H1 (cell line): Measurements from ENCODE around the gene COQ8A. TPM values are rescaled to one million over a fixed set of nuclear protein-coding genes. Genes with fewer than 3 reads are reported as not detected.
A peak's percentile ranks its signal among the peaks of the same experiment; 100 is the strongest.

Experiments
- CTCF ChIA-PET: fragments of 300-600 bp; sonication (Branson Sonifier 250); formaldehyde crosslinking; loops from one replicate; lab custom pipeline; 2021; ENCODE audit not compliant: partially characterized antibody; lab: Charles Lee
- POLR2A ChIA-PET: fragments of 300-600 bp; sonication (Branson Sonifier 250); formaldehyde crosslinking; loops from one replicate; lab custom pipeline; 2021; ENCODE audit warnings: inconsistent platforms; ENCODE audit not compliant: partially characterized antibody; lab: Charles Lee
- DNase-seq, 2 experiments: peaks; one replicate each; pipeline versions ENCODE4 v3.0.0 to v3.0.0-alpha.2; 2010 to 2022; ENCODE audit warnings: low spot score in 2 of 2, low read depth in 1 of 2, mixed read lengths in 1 of 2
- FAIRE-seq: peaks from 2 replicates; lab custom pipeline; 2011; peaks lifted over from hg19 to GRCh38; lab: Jason Lieb, UNC
- H2AFZ ChIP-seq: 2 replicates; pipeline ENCODE4 v1.8.1; 2012; ENCODE audit warnings: low read length, inconsistent platforms
- H2AK5ac ChIP-seq: 2 replicates; pipeline ENCODE4 v1.6.1; 2013; ENCODE audit warnings: low read depth, low read length
- H2BK120ac ChIP-seq: replicated peaks from 2 replicates; pipeline ENCODE3; 2013; ENCODE audit warnings: low read depth, low read length, inconsistent platforms
- H2BK12ac ChIP-seq: 2 replicates; pipeline ENCODE4 v1.6.1; 2013; ENCODE audit warnings: low read depth, low read length
- H2BK15ac ChIP-seq: 2 replicates; pipeline ENCODE4 v1.6.1; 2013; ENCODE audit warnings: low read length
- H2BK20ac ChIP-seq: 2 replicates; pipeline ENCODE4 v1.6.1; 2013; ENCODE audit warnings: low read length
- H2BK5ac ChIP-seq: 2 replicates; pipeline ENCODE4 v1.6.1; 2013; ENCODE audit warnings: low read depth, low read length
- H3K14ac ChIP-seq: 2 replicates; pipeline ENCODE4 v1.6.1; 2013; ENCODE audit warnings: inconsistent platforms; ENCODE audit not compliant: insufficient read length
- H3K18ac ChIP-seq: 2 replicates; pipeline ENCODE4 v1.6.1; 2013; ENCODE audit warnings: low read length; ENCODE audit errors: extremely low read depth
- H3K23ac ChIP-seq: 2 replicates; pipeline ENCODE4 v1.6.1; 2013; ENCODE audit warnings: inconsistent platforms; ENCODE audit not compliant: insufficient read length
- H3K23me2 ChIP-seq: 2 replicates; pipeline ENCODE4 v1.6.1; 2013; ENCODE audit warnings: low read depth, low read length
- H3K27ac ChIP-seq: 2 replicates; pipeline ENCODE4 v1.6.1; 2011; ENCODE audit warnings: low read depth, low read length, inconsistent platforms
- H3K27me3 ChIP-seq, 4 experiments: replicated peaks in 1 of 4; 1 replicate in 1 of 4; 2 replicates in 3 of 4; pipeline versions ENCODE4 v1.6.1 to v1.8.1; 2011 to 2013; ENCODE audit warnings: low read length in 3 of 4, mild to moderate bottlenecking in 3 of 4, inconsistent platforms in 2 of 4, mixed read lengths in 2 of 4, moderate library complexity in 1 of 4; ENCODE audit not compliant: control insufficient read depth in 3 of 4, insufficient read depth in 3 of 4; ENCODE audit errors: extremely low read depth in 1 of 4
- H3K36me3 ChIP-seq, 4 experiments: 2 replicates each; pipeline versions ENCODE4 v1.6.1 to v1.8.1; 2011 to 2013; ENCODE audit warnings: mild to moderate bottlenecking in 4 of 4, low read length in 3 of 4, moderate library complexity in 2 of 4, control low read depth in 1 of 4, inconsistent platforms in 1 of 4; ENCODE audit not compliant: insufficient read depth in 4 of 4, control insufficient read depth in 2 of 4
- H3K4ac ChIP-seq: replicated peaks from 2 replicates; pipeline ENCODE3; 2013; ENCODE audit warnings: low read length, low read depth, mixed read lengths, inconsistent platforms; ENCODE audit not compliant: insufficient read length
- H3K4me1 ChIP-seq, 4 experiments: replicated peaks in 1 of 4; 1 replicate in 1 of 4; 2 replicates in 3 of 4; pipeline versions ENCODE4 v1.6.1 to v1.8.1; 2011 to 2013; ENCODE audit warnings: low read length in 3 of 4, inconsistent platforms in 2 of 4, mixed read lengths in 1 of 4; ENCODE audit not compliant: insufficient read depth in 4 of 4, control insufficient read depth in 3 of 4
- H3K4me2 ChIP-seq, 2 experiments: 2 replicates each; pipeline versions ENCODE4 v1.6.1 to v1.8.1; 2011 to 2013; ENCODE audit warnings: low read depth in 2 of 2, low read length in 2 of 2, control low read depth in 1 of 2, inconsistent platforms in 1 of 2, mild to moderate bottlenecking in 1 of 2; ENCODE audit not compliant: insufficient read depth in 1 of 2
- H3K4me3 ChIP-seq, 4 experiments: fragments of 200-600, 300-600 bp in 1 of 4; sonication (generic), shearing (Covaris generic), sonication (Bioruptor Twin) in 1 of 4; 2 replicates each; pipeline versions ENCODE4 v1.5.1 to v1.8.1; 2011 to 2016; ENCODE audit warnings: low read length in 4 of 4, low read depth in 3 of 4, control low read depth in 2 of 4, inconsistent platforms in 2 of 4, mild to moderate bottlenecking in 2 of 4, mixed read lengths in 1 of 4, moderate library complexity in 1 of 4; ENCODE audit not compliant: insufficient read depth in 2 of 4; ENCODE audit errors: extremely low read depth in 1 of 4
- H3K56ac ChIP-seq: replicated peaks from 2 replicates; pipeline ENCODE3; 2013; ENCODE audit warnings: low read depth, mild to moderate bottlenecking, mixed read lengths, low read length, inconsistent platforms; ENCODE audit not compliant: insufficient read length
- H3K79me1 ChIP-seq: 2 replicates; pipeline ENCODE4 v1.6.1; 2013; ENCODE audit warnings: low read depth, low read length, control low read depth
- H3K79me2 ChIP-seq, 2 experiments: 2 replicates each; pipeline versions ENCODE4 v1.6.1 to v1.8.1; 2012 to 2013; ENCODE audit warnings: low read length in 2 of 2, mild to moderate bottlenecking in 2 of 2, inconsistent platforms in 1 of 2; ENCODE audit not compliant: insufficient read depth in 2 of 2, control insufficient read depth in 1 of 2
- H3K9ac ChIP-seq, 4 experiments: replicated peaks in 1 of 4; 1 replicate in 1 of 4; 2 replicates in 3 of 4; pipeline versions ENCODE4 v1.6.1 to v1.8.1; 2011 to 2013; ENCODE audit warnings: low read depth in 3 of 4, low read length in 3 of 4, control low read depth in 2 of 4, mild to moderate bottlenecking in 2 of 4, moderate library complexity in 2 of 4, inconsistent platforms in 1 of 4; ENCODE audit errors: extremely low read depth in 1 of 4
- H3K9me3 ChIP-seq, 2 experiments: 2 replicates each; pipeline versions ENCODE4 v1.6.1 to v1.8.1; 2012 to 2013; ENCODE audit warnings: mild to moderate bottlenecking in 2 of 2, moderate library complexity in 2 of 2, control low read depth in 1 of 2, inconsistent platforms in 1 of 2, low read depth in 1 of 2, low read length in 1 of 2, mixed read lengths in 1 of 2; ENCODE audit not compliant: insufficient read depth in 2 of 2
- H4K20me1 ChIP-seq, 2 experiments: replicated peaks in 1 of 2; 2 replicates each; pipeline versions ENCODE3 to v1.8.1; 2011 to 2013; ENCODE audit warnings: inconsistent platforms in 2 of 2, low read length in 2 of 2, mild to moderate bottlenecking in 1 of 2; ENCODE audit not compliant: insufficient read depth in 2 of 2, control insufficient read depth in 1 of 2
- H4K5ac ChIP-seq: 2 replicates; pipeline ENCODE4 v1.6.1; 2013; ENCODE audit warnings: low read length, low read depth, mixed read lengths, inconsistent platforms; ENCODE audit not compliant: insufficient read length
- H4K8ac ChIP-seq: 2 replicates; pipeline ENCODE4 v1.8.0; 2013; ENCODE audit warnings: mild to moderate bottlenecking, moderate library complexity, low read length, inconsistent platforms; ENCODE audit not compliant: insufficient read depth; ENCODE audit errors: extremely low read depth
- H4K91ac ChIP-seq: replicated peaks from 2 replicates; pipeline ENCODE3; 2013; ENCODE audit warnings: low read length, mixed read lengths, inconsistent platforms; ENCODE audit not compliant: insufficient read length
- ASH2L ChIP-seq: fragments of 200-600, 300-600 bp; sonication (generic); IDR thresholded peaks from one replicate; pipeline ENCODE4 v1.7.1; 2017; ENCODE audit warnings: low read length
- ATF3 ChIP-seq: IDR thresholded peaks from 2 replicates; pipeline ENCODE4 v1.6.1; 2011; ENCODE audit warnings: low read depth, mild to moderate bottlenecking, low read length; ENCODE audit not compliant: insufficient read depth
- HDAC6 ChIP-seq: IDR thresholded peaks from one replicate; pipeline ENCODE4 v1.7.1; 2012; ENCODE audit warnings: low read depth, mild to moderate bottlenecking, inconsistent platforms, low read length, moderate library complexity
- KDM1A ChIP-seq: fragments of 200-600, 300-600 bp; sonication (generic); IDR thresholded peaks from 2 replicates; pipeline ENCODE4 v1.7.1; 2016; ENCODE audit warnings: mild to moderate bottlenecking, low read length, borderline replicate concordance
- KDM5A ChIP-seq: fragments of 200-600 bp; IDR thresholded peaks from 2 replicates; pipeline ENCODE4 v1.7.1; 2012; ENCODE audit warnings: mild to moderate bottlenecking, low read length, inconsistent platforms, mixed read lengths
- POLR2AphosphoS5 ChIP-seq: IDR thresholded peaks from 2 replicates; pipeline ENCODE4 v1.6.1; 2011; ENCODE audit warnings: low read depth, low read length
- RAD21 ChIP-seq, 2 experiments: IDR thresholded peaks in 1 of 2; conservative IDR thresholded peaks in 1 of 2; 2 replicates each; pipeline ENCODE4 v1.6.1; 2011; ENCODE audit warnings: low read depth in 2 of 2, low read length in 2 of 2, improper control_type of control experiment in 1 of 2, inconsistent platforms in 1 of 2, mild to moderate bottlenecking in 1 of 2, moderate library complexity in 1 of 2
- RFX5 ChIP-seq: IDR thresholded peaks from 2 replicates; pipeline ENCODE4 v1.6.1; 2011; ENCODE audit warnings: low read depth, low read length, improper control_type of control experiment, borderline replicate concordance
- RNF2 ChIP-seq: fragments of 200-900, 300-1000 bp; sonication (generic); IDR thresholded peaks from 2 replicates; pipeline ENCODE4 v1.7.1; 2016; ENCODE audit warnings: borderline replicate concordance, low read depth, mild to moderate bottlenecking, antibody characterized with exemption, low read length; ENCODE audit not compliant: poor library complexity, severe bottlenecking; ENCODE audit errors: missing control alignments
- TBP ChIP-seq: IDR thresholded peaks from 2 replicates; pipeline ENCODE4 v1.6.1; 2011; ENCODE audit warnings: low read depth, low read length, improper control_type of control experiment
- TEAD4 ChIP-seq: IDR thresholded peaks from 2 replicates; pipeline ENCODE4 v1.6.1; 2012; ENCODE audit warnings: low read depth, low read length, inconsistent platforms, mixed read lengths
- USF2 ChIP-seq: IDR thresholded peaks from 2 replicates; pipeline ENCODE4 v1.6.1; 2011; ENCODE audit warnings: low read length, improper control_type of control experiment
- WGBS, 2 experiments: shearing (Covaris generic) in 1 of 2; methylation state at CpG; one replicate each; pipeline versions ENCODE4 v1.1.6 to v1.1.7; 2013 to 2015; ENCODE audit warnings: low lambda C conversion rate in 2 of 2, mixed read lengths in 2 of 2, inconsistent platforms in 1 of 2, low coverage in 1 of 2, missing lambda C conversion rate in 1 of 2; ENCODE audit not compliant: insufficient replicate concordance in 2 of 2, insufficient coverage in 1 of 2, insufficient read length in 1 of 2; ENCODE audit errors: extremely low coverage in 1 of 2, missing lambda C conversion rate in 1 of 2; 5-methylcytosine and 5-hydroxymethylcytosine counted together
- polyA plus RNA-seq, 7 experiments: library from polyadenylated mRNA; depleted of rRNA in 3 of 7; stranded (reverse) in 5 of 7; unstranded in 2 of 7; fragments of >200 nt in 5 of 7; fragments of 200-250 nt in 2 of 7; gene quantifications; 1 replicate in 5 of 7; 2 replicates in 1 of 7; 4 replicates in 1 of 7; pipeline versions ENCODE4 v1.2.1 to v1.2.3, GENCODE V29; 2011 to 2013; ENCODE audit warnings: missing spikeins in 2 of 7, mixed read lengths in 2 of 7
- total RNA-seq: library from RNA; stranded (reverse); fragmentation: NEBNext Ultra II Directional; extraction: Animal tissue kit (Norgen Biotek cat#: 25700); gene quantifications from 2 replicates; pipeline ENCODE4 v1.2.1, GENCODE V29; 2021

COQ8A gene
- total and polyA plus RNA-seq, 2 of the 8 experiments (the other 6 are each of a cell fraction or from before 2014, with no cell fraction given), result 28.5 to 38.9 TPM

- Histone ChIP-seq H2BK20ac (no peak overlapping the region), H3K23ac (no peak overlapping the region), H3K14ac (no peak overlapping the region), H3K56ac (no peak overlapping the region), H3K4ac (no peak overlapping the region), H3K79me2 (no peaks in the 10 kb centered on the region), H2BK120ac (no peak overlapping the region), H3K4me3 (no peak overlapping the region), H3K23me2 (no peaks in the 10 kb centered on the region), H3K79me1 (no peaks in the 10 kb centered on the region), H2BK15ac (no peak overlapping the region), H3K18ac (no peak overlapping the region), H3K36me3 (peaks cover 0 to 19% (median 7%) of the 10 kb centered on the region in 4 experiments; a peak in 5 of 8 replicates), H3K4me1 (no peaks in the 10 kb centered on the region; a peak in 1 of 7 replicates), H2AK5ac (no peak overlapping the region), H4K91ac (no peak overlapping the region), H4K20me1 (no peaks in the 10 kb centered on the region), H3K27me3 (no peaks in the 10 kb centered on the region), H2BK5ac (no peak overlapping the region), H4K5ac (no peak overlapping the region), H4K8ac (no peak overlapping the region), H3K9ac (no peak overlapping the region), H2BK12ac (no peak overlapping the region), H3K9me3 (no peaks in the 10 kb centered on the region), H3K27ac (no peak overlapping the region), H3K4me2 (no peak overlapping the region), H2AFZ (0 out of 2 replicates have a peak overlapping the region, but pooled peaks have one; percentile 9)
- 85% methylated on average over 3 of the region's 3 CpGs; no CpG with 5 or more reads in 1 of the 2 experiments for WGBS, 2 experiments
- DNase-seq (peak in 1 of 2 experiments; percentile 7), FAIRE-seq (no peak)
- CTCF ChIA-PET, result interaction anchor here (1.0 to 1.6 kb wide), 2 partner anchors 12 to 44 kb away, joined by 3 read pairs; no protein-coding TSS in a partner anchor
- POLR2A ChIA-PET, result no interaction called here
- no peak for TF ChIP-seq TBP
- TF ChIP-seq ASH2L, result no peak
- TF ChIP-seq USF2, result no peak
- no peak for TF ChIP-seq RAD21 (IDR thresholded peaks at IDR 0.05 in 1 of 2, conservative IDR thresholded peaks at IDR 0.05 in 1 of 2; ENCODE audit: low read depth in 2 of 2, low read length in 2 of 2)
- no peak for TF ChIP-seq KDM5A
- TF ChIP-seq TEAD4, result no peak
- TF ChIP-seq ATF3, result no peak
- TF ChIP-seq POLR2AphosphoS5, result no peak
- TF ChIP-seq RFX5, result no peak
- no peak for TF ChIP-seq HDAC6
- TF ChIP-seq KDM1A, result no peak
- TF ChIP-seq RNF2, result no peak
Measured at GRCh38 chr1:227032396-227032795, 92.3 kb downstream of the COQ8A start.
